GM21526 (cell line): ENCODE data around the gene APBB1IP.
"Not testable (repeated sequence)": the region's sequence is repeated elsewhere in the genome, so short reads cannot be mapped to it uniquely, and the experiment has no call there.

Source experiments
- ATAC-seq: cut with Tn5 transposase; IDR thresholded peaks from one replicate; pipeline ENCODE4 v1.9.1; 2021; ENCODE audit warnings: moderate library complexity; ENCODE audit not compliant: unreplicated experiment, low FRiP score

The APBB1IP gene

GRCh38 chr10:26554246-26554645 is 116.1 kb downstream of the APBB1IP start:
- ATAC-seq = no peak

- ATAC-seq = no peak
Observed at GRCh38 chr10:26555719-26556368, 117.7 kb downstream of the APBB1IP start.

GRCh38 chr10:26556748-26557640 is 118.9 kb downstream of the APBB1IP start:
- no peak for ATAC-seq

GRCh38 chr10:26557641-26558014 is 119.5 kb downstream of the APBB1IP start:
- ATAC-seq = no peak

GRCh38 chr10:26566525-26567350 is 128.6 kb downstream of the APBB1IP start:
- no peak for ATAC-seq

- no peak for ATAC-seq
Observed at GRCh38 chr10:26567351-26567721, 129.2 kb downstream of the APBB1IP start.

GRCh38 chr10:26571655-26572054 is 133.5 kb downstream of the APBB1IP start:
- ATAC-seq = no peak

GRCh38 chr10:26573674-26574073 is 135.5 kb downstream of the APBB1IP start:
- ATAC-seq = no peak

- peak; percentile 60 for ATAC-seq
Observed at GRCh38 chr10:26574783-26575182, 136.6 kb downstream of the APBB1IP start.

- ATAC-seq = not testable (repeated sequence)
Observed at GRCh38 chr10:26578371-26578770, 140.2 kb downstream of the APBB1IP start.

- ATAC-seq = no peak
Observed at GRCh38 chr10:26579256-26580063, 141.3 kb downstream of the APBB1IP start.

- ATAC-seq = no peak
Observed at GRCh38 chr10:26586211-26586610, 148.1 kb downstream of the APBB1IP start.

GRCh38 chr10:26588611-26589010 is 150.5 kb downstream of the APBB1IP start:
- ATAC-seq = no peak

- not testable (repeated sequence) for ATAC-seq
Observed at GRCh38 chr10:26589813-26590212, 151.7 kb downstream of the APBB1IP start.

GRCh38 chr10:26593896-26594295 is 155.8 kb downstream of the APBB1IP start:
- ATAC-seq = no peak

GRCh38 chr10:26603283-26603682 is 165.1 kb downstream of the APBB1IP start:
- not testable (repeated sequence) for ATAC-seq

- ATAC-seq = not testable (repeated sequence)
Observed at GRCh38 chr10:26604320-26605093, 166.4 kb downstream of the APBB1IP start.

- peak; percentile 91 for ATAC-seq
Observed at GRCh38 chr10:26606389-26606877, 168.3 kb downstream of the APBB1IP start.
